ENCODE measurements around the gene RHD.

- TF ChIP-seq, protein P1, sequence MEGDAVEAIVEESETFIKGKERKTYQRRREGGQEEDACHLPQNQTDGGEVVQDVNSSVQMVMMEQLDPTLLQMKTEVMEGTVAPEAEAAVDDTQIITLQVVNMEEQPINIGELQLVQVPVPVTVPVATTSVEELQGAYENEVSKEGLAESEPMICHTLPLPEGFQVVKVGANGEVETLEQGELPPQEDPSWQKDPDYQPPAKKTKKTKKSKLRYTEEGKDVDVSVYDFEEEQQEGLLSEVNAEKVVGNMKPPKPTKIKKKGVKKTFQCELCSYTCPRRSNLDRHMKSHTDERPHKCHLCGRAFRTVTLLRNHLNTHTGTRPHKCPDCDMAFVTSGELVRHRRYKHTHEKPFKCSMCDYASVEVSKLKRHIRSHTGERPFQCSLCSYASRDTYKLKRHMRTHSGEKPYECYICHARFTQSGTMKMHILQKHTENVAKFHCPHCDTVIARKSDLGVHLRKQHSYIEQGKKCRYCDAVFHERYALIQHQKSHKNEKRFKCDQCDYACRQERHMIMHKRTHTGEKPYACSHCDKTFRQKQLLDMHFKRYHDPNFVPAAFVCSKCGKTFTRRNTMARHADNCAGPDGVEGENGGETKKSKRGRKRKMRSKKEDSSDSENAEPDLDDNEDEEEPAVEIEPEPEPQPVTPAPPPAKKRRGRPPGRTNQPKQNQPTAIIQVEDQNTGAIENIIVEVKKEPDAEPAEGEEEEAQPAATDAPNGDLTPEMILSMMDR (conservative IDR thresholded peaks at IDR 0.05; ENCODE audit: low read depth, low read length): no peak
- no peak for TF ChIP-seq EZH2 (IDR thresholded peaks at IDR 0.05; ENCODE audit: low read length, unreplicated experiment)
- TF ChIP-seq EZH2phosphoT487 (IDR thresholded peaks at IDR 0.05; ENCODE audit: borderline replicate concordance, low read length): no peak
Measured at GRCh38 chr1:25238046-25238445, 34.3 kb upstream of the RHD start.
